Upper lobe of left lung (tissue), 6 donors: ENCODE results near the gene AP5Z1. TPM values are rescaled to one million over a fixed set of nuclear protein-coding genes. Genes with fewer than 3 reads are reported as not detected.
A peak's percentile ranks its signal among the peaks of the same experiment; 100 is the strongest.
"Not testable (repeated sequence)": the region's sequence is repeated elsewhere in the genome, so short reads cannot be mapped to it uniquely, and the experiment has no call there.

ENCODE experiments used
- ATAC-seq, 2 donors: fragments of 200-7000 bp; cut with Tn5 transposase; one replicate each; pipeline ENCODE4 v1.9.1; 2022; ENCODE audit warnings: mild to moderate bottlenecking in 2 of 2, moderate library complexity in 2 of 2; ENCODE audit not compliant: low FRiP score in 2 of 2
- DNase-seq, 2 donors: peaks; one replicate each; pipeline ENCODE4 v3.0.0-alpha.2; 2019 to 2020
- H3K27ac ChIP-seq, 4 donors: fragments of 200-600 bp; sonication (generic); one replicate each; pipeline ENCODE4 v1.5.1; 2016 to 2019
- H3K27me3 ChIP-seq, 4 donors: fragments of 200-600 bp; sonication (generic); one replicate each; pipeline ENCODE4 v1.5.1; 2017 to 2019
- H3K36me3 ChIP-seq, 4 donors: fragments of 200-600 bp; sonication (generic); one replicate each; pipeline ENCODE4 v1.5.1; 2016 to 2019
- H3K4me1 ChIP-seq, 4 donors: fragments of 200-600 bp; sonication (generic); one replicate each; pipeline ENCODE4 v1.5.1; 2018 to 2019
- H3K4me3 ChIP-seq, 4 donors: fragments of 200-600 bp; sonication (generic); one replicate each; pipeline ENCODE4 v1.5.1; 2017 to 2019; ENCODE audit warnings: mild to moderate bottlenecking in 2 of 4, moderate library complexity in 1 of 4
- H3K9me3 ChIP-seq, 4 donors: fragments of 200-600 bp; sonication (generic); one replicate each; pipeline ENCODE4 v1.5.1; 2018 to 2019
- EP300 ChIP-seq, 4 donors: sonication (generic); formaldehyde crosslinking; IDR thresholded peaks; one replicate each; pipeline ENCODE4 v1.5.1; 2017; ENCODE audit warnings: antibody characterized with exemption in 4 of 4, control low read depth in 2 of 4
- POLR2A ChIP-seq, 4 donors: fragments of 450-650 bp; IDR thresholded peaks; one replicate each; pipeline ENCODE4 v1.5.1; 2016 to 2017; ENCODE audit warnings: antibody characterized with exemption in 4 of 4, mild to moderate bottlenecking in 2 of 4
- POLR2AphosphoS5 ChIP-seq, 2 donors: sonication (generic); formaldehyde crosslinking; IDR thresholded peaks; one replicate each; pipeline ENCODE4 v1.5.1; 2017; ENCODE audit warnings: antibody characterized with exemption in 2 of 2
- WGBS, 2 donors: methylation state at CpG; one replicate each; pipeline ENCODE4 v1.1.5; 2017 to 2018; 5-methylcytosine and 5-hydroxymethylcytosine counted together
- total RNA-seq, 6 donors: library from RNA; depleted of rRNA in 4 of 6; stranded (reverse); fragments of >200 nt in 4 of 6; gene quantifications; one replicate each; pipeline versions ENCODE4 v1.1.0 to v1.2.1, GENCODE V29; 2016 to 2021
- TF ChIP-seq, protein P1 (sequence below), 6 experiments: fragments of 450-650 bp in 4 of 6; fragments of 200-600 bp in 2 of 6; sonication (generic) in 2 of 6; IDR thresholded peaks; one replicate each; pipeline ENCODE4 v1.5.1; 2016 to 2019; ENCODE audit warnings: antibody characterized with exemption in 6 of 6
- donor health status: DM: no; HTN: no; CAD: no; lungs with moderate emphysema.
- donor health status: DM: no; HTN: yes; CAD: no; lungs with severe emphysema.

Gene AP5Z1
- total RNA-seq, 6 donors from 2014 or later = 23.4 to 152 (median 52.1) TPM

DNA sequence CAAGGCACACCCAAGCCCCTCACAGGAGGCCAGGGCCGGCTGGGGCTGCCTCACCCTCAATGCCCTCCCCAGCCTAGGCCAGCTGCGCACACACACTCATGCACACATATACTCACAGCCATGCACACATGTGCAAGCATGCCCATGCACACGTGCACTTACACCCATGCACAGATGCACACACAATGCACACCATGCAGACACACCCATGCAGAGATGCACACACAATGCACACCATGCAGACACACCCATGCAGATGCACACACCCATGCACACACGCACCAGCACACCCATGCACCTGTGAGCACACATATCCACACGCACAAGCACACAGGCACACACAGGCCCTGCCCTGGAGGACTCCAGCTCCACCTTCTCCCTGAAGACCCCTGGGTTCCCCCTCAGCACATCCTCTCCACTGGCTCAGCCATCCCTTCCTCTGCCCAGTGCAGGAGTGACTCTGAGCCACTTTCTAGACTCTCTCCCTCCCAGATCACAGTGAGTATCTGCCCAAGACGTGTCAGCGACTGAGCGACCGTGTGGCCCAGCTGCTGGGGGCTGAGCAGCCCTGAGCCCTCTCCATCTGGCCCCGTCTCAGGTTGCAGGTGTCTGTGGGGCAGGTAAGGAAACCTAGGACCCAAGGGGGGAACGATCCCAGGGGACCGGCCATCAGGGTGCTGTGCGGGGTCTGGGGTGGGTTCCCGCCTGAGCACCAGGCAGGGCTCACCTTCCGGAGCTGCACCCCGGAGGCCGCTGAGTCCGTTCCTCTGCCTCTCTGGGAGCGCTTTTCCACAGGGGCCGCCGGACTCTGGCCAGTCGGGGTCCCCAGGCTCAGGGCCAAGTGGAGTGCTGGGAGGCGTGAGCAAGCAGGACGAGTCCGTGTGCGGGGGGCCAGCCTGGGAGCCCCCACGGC is 25.8 kb downstream of the AP5Z1 start:
- 90 to 91% methylated on average over 23 to 24 of the region's 27 CpGs for WGBS, 2 donors
- Histone ChIP-seq H3K27ac (no peak overlapping the region), H3K36me3 (peaks cover 0 to 7% (median 1%) of the 10 kb centered on the region in 4 donors), H3K27me3 (no peaks in the 10 kb centered on the region), H3K9me3 (no peaks in the 10 kb centered on the region), H3K4me1 (peaks cover 0 to 7% (median 0%) of the 10 kb centered on the region in 4 donors), H3K4me3 (no peak overlapping the region)
- no peak for TF ChIP-seq EP300 (IDR thresholded peaks at IDR 0.05)
- no peak for TF ChIP-seq POLR2AphosphoS5 (IDR thresholded peaks at IDR 0.05)
- no peak for TF ChIP-seq POLR2A (IDR thresholded peaks at IDR 0.05)
- TF ChIP-seq, protein P1, sequence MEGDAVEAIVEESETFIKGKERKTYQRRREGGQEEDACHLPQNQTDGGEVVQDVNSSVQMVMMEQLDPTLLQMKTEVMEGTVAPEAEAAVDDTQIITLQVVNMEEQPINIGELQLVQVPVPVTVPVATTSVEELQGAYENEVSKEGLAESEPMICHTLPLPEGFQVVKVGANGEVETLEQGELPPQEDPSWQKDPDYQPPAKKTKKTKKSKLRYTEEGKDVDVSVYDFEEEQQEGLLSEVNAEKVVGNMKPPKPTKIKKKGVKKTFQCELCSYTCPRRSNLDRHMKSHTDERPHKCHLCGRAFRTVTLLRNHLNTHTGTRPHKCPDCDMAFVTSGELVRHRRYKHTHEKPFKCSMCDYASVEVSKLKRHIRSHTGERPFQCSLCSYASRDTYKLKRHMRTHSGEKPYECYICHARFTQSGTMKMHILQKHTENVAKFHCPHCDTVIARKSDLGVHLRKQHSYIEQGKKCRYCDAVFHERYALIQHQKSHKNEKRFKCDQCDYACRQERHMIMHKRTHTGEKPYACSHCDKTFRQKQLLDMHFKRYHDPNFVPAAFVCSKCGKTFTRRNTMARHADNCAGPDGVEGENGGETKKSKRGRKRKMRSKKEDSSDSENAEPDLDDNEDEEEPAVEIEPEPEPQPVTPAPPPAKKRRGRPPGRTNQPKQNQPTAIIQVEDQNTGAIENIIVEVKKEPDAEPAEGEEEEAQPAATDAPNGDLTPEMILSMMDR (IDR thresholded peaks at IDR 0.05) = no peak
- DNase-seq (no peak), ATAC-seq (peak in 1 of 2 donors; percentile 27)

DNA sequence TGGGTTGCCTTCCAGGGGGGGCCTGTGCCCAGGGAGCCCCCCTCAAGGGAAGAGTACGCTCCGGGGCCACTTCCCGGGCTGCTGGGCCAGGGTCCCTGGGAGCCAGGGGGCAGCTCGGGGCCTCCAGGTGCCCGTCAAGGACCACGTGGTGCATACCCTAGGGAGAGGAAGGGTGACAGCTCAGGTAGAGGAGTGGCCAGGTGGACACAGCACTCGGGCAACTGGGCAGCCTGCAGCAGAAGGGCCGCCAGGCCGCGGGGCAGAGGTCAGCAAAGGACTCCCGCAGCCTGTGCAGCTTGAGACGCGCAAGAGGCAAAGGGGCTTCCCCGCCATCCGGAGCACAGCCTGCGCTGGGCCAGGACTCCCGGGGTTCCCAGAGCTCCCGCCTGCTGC is 26.4 kb downstream of the AP5Z1 start:
- no peak for ATAC-seq
- no peak for TF ChIP-seq POLR2A (IDR thresholded peaks at IDR 0.05)
- no peak for TF ChIP-seq EP300 (IDR thresholded peaks at IDR 0.05)
- TF ChIP-seq, protein P1 (IDR thresholded peaks at IDR 0.05) = no peak
- TF ChIP-seq POLR2AphosphoS5 (IDR thresholded peaks at IDR 0.05) = no peak

DNA sequence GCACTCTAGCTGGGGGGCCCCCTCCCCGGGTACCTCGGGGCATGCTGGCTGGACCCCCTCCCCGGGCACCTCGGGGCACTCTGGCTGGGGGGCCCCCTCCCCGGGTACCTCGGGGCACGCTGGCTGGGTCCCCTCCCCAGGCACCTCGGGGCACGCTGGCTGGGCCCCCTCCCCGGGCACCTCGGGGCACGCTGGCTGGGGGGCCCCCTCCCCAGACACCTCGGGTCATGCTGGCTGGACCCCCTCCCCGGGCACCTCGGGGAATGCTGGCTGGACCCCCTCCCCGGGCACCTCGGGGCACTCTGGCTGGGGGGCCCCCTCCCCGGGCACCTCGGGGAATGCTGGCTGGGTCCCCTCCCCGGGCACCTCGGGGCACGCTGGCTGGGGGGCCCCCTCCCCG is 27.2 kb downstream of the AP5Z1 start:
- not testable (repeated sequence) for DNase-seq, H3K4me1 ChIP-seq

More for the DNA sequence above, 26.4 kb downstream of the AP5Z1 start:
- Histone ChIP-seq H3K4me3 (no peak overlapping the region), H3K27me3 (no peaks in the 10 kb centered on the region), H3K36me3 (peaks cover 0 to 7% (median 0%) of the 10 kb centered on the region in 4 donors), H3K4me1 (peaks cover 0 to 7% (median 0%) of the 10 kb centered on the region in 4 donors), H3K27ac (no peak overlapping the region), H3K9me3 (no peaks in the 10 kb centered on the region)
- peak in 1 of 2 donors; percentile 75 for DNase-seq
- WGBS, 2 donors = 84 to 93% methylated on average over 6 to 13 of the region's 18 CpGs

DNA sequence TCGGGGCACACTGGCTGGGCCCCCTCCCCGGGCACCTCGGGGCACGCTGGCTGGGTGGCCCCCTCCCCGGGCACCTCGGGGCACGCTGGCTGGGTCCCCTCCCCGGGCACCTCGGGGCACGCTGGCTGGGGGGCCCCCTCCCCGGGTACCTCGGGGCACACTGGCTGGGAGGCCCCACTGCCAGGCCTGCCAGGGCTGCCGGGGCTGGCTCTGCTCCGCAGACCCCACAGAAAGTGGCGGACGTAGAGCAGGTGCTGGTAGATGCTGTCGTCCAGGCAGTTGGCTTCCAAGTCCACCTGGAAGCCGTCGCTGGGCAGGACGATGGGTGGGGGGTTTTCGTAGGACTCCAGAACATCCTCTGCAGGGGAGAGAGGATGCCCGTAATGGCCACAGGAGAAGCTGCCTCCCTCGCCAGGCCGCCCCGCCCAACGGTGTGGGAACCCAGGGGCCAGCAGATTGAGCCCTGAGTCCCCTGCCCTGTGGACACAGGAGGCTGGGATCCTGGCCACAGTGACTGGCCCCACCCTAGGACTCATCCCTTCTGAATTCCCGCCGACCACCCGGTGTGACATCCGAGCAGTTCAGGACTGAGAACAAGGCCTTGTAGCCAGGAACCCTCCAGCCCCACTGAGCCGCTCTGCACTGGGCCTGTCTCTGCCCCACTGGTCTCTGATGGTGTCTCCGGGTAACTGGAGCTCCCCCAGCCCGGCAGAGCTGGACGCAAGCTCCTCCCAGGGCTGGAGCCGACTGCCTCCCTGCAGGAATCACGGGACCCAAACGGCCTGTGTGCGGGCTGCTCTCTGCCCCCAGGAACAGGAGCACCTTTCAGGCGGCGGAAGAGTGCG is 28.2 kb downstream of the AP5Z1 start:
- no peaks in the 10 kb centered on the region for H3K9me3 ChIP-seq
- TF ChIP-seq EP300 (IDR thresholded peaks at IDR 0.05) = no peak
- no peak for TF ChIP-seq POLR2A (IDR thresholded peaks at IDR 0.05)
- TF ChIP-seq POLR2AphosphoS5 (IDR thresholded peaks at IDR 0.05) = no peak
- TF ChIP-seq, protein P1 (IDR thresholded peaks at IDR 0.05) = no peak
- peaks cover 0 to under 1% (median 0%) of the 10 kb centered on the region in 4 donors for H3K4me1 ChIP-seq
- no peak overlapping the region for H3K27ac ChIP-seq
- no peaks in the 10 kb centered on the region for H3K27me3 ChIP-seq
- H3K4me3 ChIP-seq = no peak overlapping the region
- DNase-seq = peak in 1 of 2 donors; percentile 74
- ATAC-seq = no peak
- 91% methylated on average over 9 to 29 of the region's 41 CpGs for WGBS, 2 donors
- H3K36me3 ChIP-seq = peaks cover 0 to 7% (median 0%) of the 10 kb centered on the region in 4 donors

More for the DNA sequence above, 27.2 kb downstream of the AP5Z1 start:
- H3K36me3 ChIP-seq, ATAC-seq, H3K4me3 ChIP-seq, H3K27me3 ChIP-seq, H3K9me3 ChIP-seq, H3K27ac ChIP-seq: not testable (repeated sequence)
- 92% methylated on average over 7 of the region's 23 CpGs; no CpG with 5 or more reads in 1 of the 2 donors for WGBS, 2 donors
